Sigmoid colon (tissue), 7 donors: ENCODE data around the gene MOV10L1. TPM values are rescaled to one million over a fixed set of nuclear protein-coding genes. Genes with fewer than 3 reads are reported as not detected.

Experiments
- DNase-seq: peaks from one replicate; pipeline ENCODE4 v3.0.0-alpha.2; 2019
- H3K27ac ChIP-seq, 4 donors: fragments of 200-600 bp; sonication (generic); one replicate each; pipeline ENCODE4 v1.5.1; 2016 to 2019; ENCODE audit warnings: mild to moderate bottlenecking in 1 of 4
- H3K27me3 ChIP-seq, 3 donors: fragments of 200-600 bp; sonication (generic); one replicate each; pipeline ENCODE4 v1.5.1; 2019; ENCODE audit warnings: mild to moderate bottlenecking in 1 of 3
- H3K36me3 ChIP-seq, 4 donors: fragments of 200-600 bp; sonication (generic); one replicate each; pipeline ENCODE4 v1.5.1; 2016 to 2019
- H3K4me1 ChIP-seq, 4 donors: fragments of 200-600 bp; sonication (generic); one replicate each; pipeline ENCODE4 v1.5.1; 2017 to 2019
- H3K4me3 ChIP-seq, 4 donors: fragments of 200-600 bp; sonication (generic); one replicate each; pipeline ENCODE4 v1.5.1; 2017 to 2019; ENCODE audit warnings: mild to moderate bottlenecking in 2 of 4, moderate library complexity in 1 of 4
- H3K9me3 ChIP-seq, 4 donors: fragments of 200-600 bp in 3 of 4; sonication (generic) in 3 of 4; one replicate each; pipeline versions ENCODE4 v1.5.1 to v1.6.1; 2013 to 2019
- EP300 ChIP-seq, 4 donors: sonication (generic); formaldehyde crosslinking; IDR thresholded peaks; one replicate each; pipeline ENCODE4 v1.6.1; 2017; ENCODE audit warnings: antibody characterized with exemption in 4 of 4
- POLR2A ChIP-seq, 2 donors: fragments of 450-650 bp; IDR thresholded peaks; one replicate each; pipeline ENCODE4 v1.6.1; 2016; ENCODE audit warnings: antibody characterized with exemption in 2 of 2, mild to moderate bottlenecking in 2 of 2, moderate library complexity in 2 of 2
- POLR2AphosphoS5 ChIP-seq, 4 donors: sonication (generic); formaldehyde crosslinking; IDR thresholded peaks; one replicate each; pipeline ENCODE4 v1.6.1; 2017; ENCODE audit warnings: antibody characterized with exemption in 4 of 4
- WGBS, 2 donors: extraction: QIAGEN DNeasy Blood & Tissue Kit; methylation state at CpG; one replicate each; pipeline ENCODE4 v1.1.7; 2013; 5-methylcytosine and 5-hydroxymethylcytosine counted together
- intact Hi-C: fragments of 100-400 bp; cut with DNase I; formaldehyde crosslinking; loops from one replicate; pipeline ENCODE4 v1.15.1; 2023
- polyA plus RNA-seq, 3 donors: library from polyadenylated mRNA; stranded (reverse); fragments of 200-250 nt; gene quantifications; one replicate each; pipeline ENCODE4 v1.2.3, GENCODE V29; 2013
- total RNA-seq, 4 donors: library from RNA; depleted of rRNA; stranded (reverse); fragments of >200 nt; gene quantifications; one replicate each; pipeline ENCODE4 v1.1.0, GENCODE V29; 2016
- TF ChIP-seq, protein P1 (sequence below), 4 experiments: fragments of 450-650 bp in 3 of 4; fragments of 200-600 bp in 1 of 4; IDR thresholded peaks; one replicate each; pipeline ENCODE4 v1.5.1; 2016 to 2019; ENCODE audit warnings: antibody characterized with exemption in 4 of 4, mild to moderate bottlenecking in 3 of 4, moderate library complexity in 2 of 4
- donor health status: healthy with polysubstance abuse.
- donor health status: Bipolar disorder and iron deficiency.
- donor health status: healthy.

MOV10L1 gene
- total and polyA plus RNA-seq, 7 donors = 0.47 to 5.6 (median 1.8) TPM; not detected in 2

DNA sequence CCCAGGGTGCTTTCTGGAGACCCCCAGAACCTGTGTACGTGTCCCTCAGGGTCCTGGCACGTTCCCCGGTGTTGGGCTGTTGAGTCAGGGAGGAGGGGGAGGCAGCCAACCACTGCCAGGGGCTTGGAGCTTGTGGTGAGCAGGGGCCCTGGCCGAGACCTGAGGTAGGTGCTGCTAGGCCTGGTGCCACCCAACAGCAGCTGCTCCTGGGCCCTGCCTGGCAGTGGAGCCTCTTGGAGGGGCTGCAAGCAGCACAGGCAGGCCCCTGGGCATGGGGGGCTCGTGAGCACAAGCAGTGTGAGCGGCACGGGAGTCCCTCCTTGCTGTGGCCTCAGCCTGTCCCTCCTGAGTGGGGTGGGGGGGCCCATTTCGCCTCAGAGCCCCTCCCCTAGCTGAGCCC, 103.8 kb downstream of the MOV10L1 start:
- H3K9me3 ChIP-seq = no peaks in the 10 kb centered on the region
- 86 to 92% methylated on average over 8 of the region's 8 CpGs for WGBS, 2 donors
- H3K4me3 ChIP-seq = no peak overlapping the region
- intact Hi-C loops = loop anchor here (10.0 kb wide), 1 partner anchor 339 kb away; the partner anchor contains the start of gene ZBED4
- H3K27ac ChIP-seq = no peak overlapping the region
- no peak for TF ChIP-seq EP300 (IDR thresholded peaks at IDR 0.05)
- TF ChIP-seq POLR2AphosphoS5 (IDR thresholded peaks at IDR 0.05) = no peak
- no peak for TF ChIP-seq POLR2A (IDR thresholded peaks at IDR 0.05)
- TF ChIP-seq, protein P1, sequence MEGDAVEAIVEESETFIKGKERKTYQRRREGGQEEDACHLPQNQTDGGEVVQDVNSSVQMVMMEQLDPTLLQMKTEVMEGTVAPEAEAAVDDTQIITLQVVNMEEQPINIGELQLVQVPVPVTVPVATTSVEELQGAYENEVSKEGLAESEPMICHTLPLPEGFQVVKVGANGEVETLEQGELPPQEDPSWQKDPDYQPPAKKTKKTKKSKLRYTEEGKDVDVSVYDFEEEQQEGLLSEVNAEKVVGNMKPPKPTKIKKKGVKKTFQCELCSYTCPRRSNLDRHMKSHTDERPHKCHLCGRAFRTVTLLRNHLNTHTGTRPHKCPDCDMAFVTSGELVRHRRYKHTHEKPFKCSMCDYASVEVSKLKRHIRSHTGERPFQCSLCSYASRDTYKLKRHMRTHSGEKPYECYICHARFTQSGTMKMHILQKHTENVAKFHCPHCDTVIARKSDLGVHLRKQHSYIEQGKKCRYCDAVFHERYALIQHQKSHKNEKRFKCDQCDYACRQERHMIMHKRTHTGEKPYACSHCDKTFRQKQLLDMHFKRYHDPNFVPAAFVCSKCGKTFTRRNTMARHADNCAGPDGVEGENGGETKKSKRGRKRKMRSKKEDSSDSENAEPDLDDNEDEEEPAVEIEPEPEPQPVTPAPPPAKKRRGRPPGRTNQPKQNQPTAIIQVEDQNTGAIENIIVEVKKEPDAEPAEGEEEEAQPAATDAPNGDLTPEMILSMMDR (IDR thresholded peaks at IDR 0.05) = no peak
- H3K4me1 ChIP-seq = peaks cover 0 to 36% (median 26%) of the 10 kb centered on the region in 4 donors
- DNase-seq = no peak
- H3K27me3 ChIP-seq = no peaks in the 10 kb centered on the region
- peaks cover 0 to 46% (median 14%) of the 10 kb centered on the region in 4 donors for H3K36me3 ChIP-seq

DNA sequence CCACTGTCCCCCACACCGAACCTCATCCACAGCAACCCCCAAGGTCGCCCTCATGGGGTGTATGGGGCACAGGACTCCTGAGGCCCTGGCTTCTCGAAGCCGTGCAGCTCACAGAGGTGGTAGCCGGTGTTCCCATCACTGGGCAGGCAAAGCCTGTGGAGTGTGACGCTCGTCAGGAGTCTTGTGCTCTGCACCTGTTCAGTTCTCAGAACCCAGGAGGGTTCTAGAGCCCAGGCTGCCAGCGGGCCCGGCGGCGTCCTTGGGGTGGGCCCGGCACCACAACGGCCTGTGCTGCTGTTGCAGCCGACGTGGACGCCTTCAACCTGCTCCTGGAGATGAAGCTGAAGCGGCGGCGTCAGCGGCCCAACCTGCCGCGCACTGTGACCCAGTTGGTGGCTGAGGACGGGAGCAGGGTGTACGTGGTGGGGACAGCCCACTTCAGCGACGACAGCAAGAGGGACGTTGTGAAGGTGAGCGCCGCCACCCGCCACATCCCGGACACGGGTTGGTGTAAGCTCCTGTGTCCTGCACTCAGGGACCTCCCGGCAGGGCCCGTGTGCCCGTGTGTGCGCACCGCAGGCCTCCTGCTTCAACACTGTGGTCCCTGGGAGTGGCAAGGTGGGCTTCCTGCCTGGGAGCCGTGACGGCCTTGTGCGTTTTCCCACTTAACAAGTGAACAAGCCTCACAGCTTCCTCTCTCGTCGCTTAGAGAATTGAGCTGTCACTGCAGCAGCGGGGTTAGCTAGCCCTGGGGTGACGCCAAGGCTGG, 104.4 kb downstream of the MOV10L1 start:
- no peak for TF ChIP-seq POLR2AphosphoS5 (IDR thresholded peaks at IDR 0.05)
- TF ChIP-seq POLR2A (IDR thresholded peaks at IDR 0.05) = no peak
- TF ChIP-seq EP300 (IDR thresholded peaks at IDR 0.05) = no peak
- TF ChIP-seq, protein P1 (IDR thresholded peaks at IDR 0.05) = no peak
- H3K27ac ChIP-seq = no peak overlapping the region
- 93 to 95% methylated on average over 44 of the region's 44 CpGs for WGBS, 2 donors

DNA sequence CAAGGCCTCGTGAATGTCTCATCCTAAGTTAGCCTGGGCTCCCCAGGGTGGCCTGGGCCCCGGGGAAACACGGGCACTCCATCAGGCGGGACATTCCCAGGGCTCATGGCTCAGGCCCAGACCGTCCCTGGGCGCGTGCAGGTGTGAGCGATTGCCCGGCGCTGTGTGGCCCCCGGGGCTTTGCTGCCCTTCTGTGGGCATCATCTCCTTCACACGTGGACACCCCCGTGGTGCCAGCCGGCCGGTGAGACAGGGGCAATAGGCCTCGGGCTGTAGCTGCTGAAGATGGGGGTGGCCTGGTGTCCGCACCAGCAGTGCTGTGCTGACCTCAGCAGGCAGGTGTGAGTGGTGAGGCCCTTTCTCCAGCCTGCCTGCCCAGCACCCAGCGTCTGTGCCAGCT, 106.5 kb downstream of the MOV10L1 start:
- Histone ChIP-seq H3K27me3 (no peaks in the 10 kb centered on the region), H3K4me1 (peaks cover 0 to 19% (median 14%) of the 10 kb centered on the region in 4 donors), H3K36me3 (peaks cover 0 to 46% (median 16%) of the 10 kb centered on the region in 4 donors), H3K27ac (no peak overlapping the region), H3K9me3 (no peaks in the 10 kb centered on the region), H3K4me3 (no peak overlapping the region)
- 88 to 91% methylated on average over 18 of the region's 18 CpGs for WGBS, 2 donors
- DNase-seq = no peak
- intact Hi-C loops = loop anchor here (10.0 kb wide), 1 partner anchor 341 kb away; the partner anchor contains the start of gene ZBED4
- TF ChIP-seq POLR2AphosphoS5 (IDR thresholded peaks at IDR 0.05) (no peak), EP300 (IDR thresholded peaks at IDR 0.05) (no peak)

More for the DNA sequence above, 104.4 kb downstream of the MOV10L1 start:
- no peak for DNase-seq
- intact Hi-C loops = loop anchor here (10.0 kb wide), 1 partner anchor 339 kb away; the partner anchor contains the start of gene ZBED4
- Histone ChIP-seq H3K9me3 (no peaks in the 10 kb centered on the region), H3K36me3 (peaks cover 0 to 46% (median 16%) of the 10 kb centered on the region in 4 donors), H3K4me1 (peaks cover 0 to 30% (median 23%) of the 10 kb centered on the region in 4 donors), H3K4me3 (no peak overlapping the region), H3K27me3 (no peaks in the 10 kb centered on the region)

DNA sequence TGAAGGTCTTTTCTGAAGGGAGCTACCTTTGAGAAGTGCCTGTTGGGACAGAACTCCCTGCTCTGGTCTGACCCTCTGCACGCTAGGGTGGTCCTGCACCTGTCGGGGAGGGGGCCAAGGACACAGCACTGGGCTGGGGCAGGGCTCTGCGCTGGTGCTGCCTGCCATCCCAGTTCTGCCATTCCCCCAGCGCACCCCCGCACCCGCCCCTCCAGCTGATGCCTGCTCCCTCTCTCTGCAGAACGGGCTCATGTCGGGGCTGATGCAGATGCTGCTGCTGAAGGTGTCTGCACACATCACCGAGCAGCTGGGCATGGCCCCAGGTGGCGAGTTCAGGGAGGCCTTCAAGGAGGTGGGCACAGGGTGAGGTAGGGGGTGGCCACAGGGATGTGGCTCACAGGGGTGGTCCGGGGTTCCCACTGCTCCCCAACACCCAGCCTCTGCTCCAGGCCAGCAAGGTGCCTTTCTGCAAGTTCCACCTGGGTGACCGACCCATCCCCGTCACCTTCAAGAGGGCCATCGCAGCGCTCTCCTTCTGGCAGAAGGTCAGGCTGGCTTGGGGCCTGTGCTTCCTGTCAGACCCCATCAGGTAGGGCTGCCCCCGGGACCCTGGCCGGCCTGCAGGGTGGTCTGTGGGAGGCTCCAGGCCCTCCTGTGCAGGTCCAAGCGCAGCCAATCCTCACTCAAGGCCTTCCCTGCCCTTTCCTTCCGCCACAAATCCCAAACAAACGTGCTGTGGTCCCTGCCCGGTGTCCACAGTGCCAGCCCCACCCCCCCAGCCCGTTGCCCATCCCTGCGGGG, 107.4 kb downstream of the MOV10L1 start:
- 88% methylated on average over 23 of the region's 23 CpGs for WGBS, 2 donors
- no peak for DNase-seq

More for the DNA sequence above, 107.4 kb downstream of the MOV10L1 start:
- TF ChIP-seq POLR2AphosphoS5 (IDR thresholded peaks at IDR 0.05) (no peak), POLR2A (IDR thresholded peaks at IDR 0.05) (no peak), EP300 (IDR thresholded peaks at IDR 0.05) (no peak)
- TF ChIP-seq, protein P1 (IDR thresholded peaks at IDR 0.05) = no peak
- H3K27me3 ChIP-seq = no peaks in the 10 kb centered on the region
- no peaks in the 10 kb centered on the region for H3K9me3 ChIP-seq
- peaks cover 0 to 46% (median 16%) of the 10 kb centered on the region in 4 donors for H3K36me3 ChIP-seq
- peaks cover 0 to 23% (median 19%) of the 10 kb centered on the region in 4 donors for H3K4me1 ChIP-seq
- H3K27ac ChIP-seq = no peak overlapping the region
- H3K4me3 ChIP-seq = no peak overlapping the region
- intact Hi-C loops = loop anchor here (10.0 kb wide), 1 partner anchor 342 kb away; the partner anchor contains the start of gene ZBED4
